ENCODE data around the gene CDC5L. TPM values are rescaled to one million over a fixed set of nuclear protein-coding genes. Genes with fewer than 3 reads are reported as not detected.

The CDC5L gene
- total RNA-seq, 1 experiment from 2014 or later: 23.8 TPM

DNA sequence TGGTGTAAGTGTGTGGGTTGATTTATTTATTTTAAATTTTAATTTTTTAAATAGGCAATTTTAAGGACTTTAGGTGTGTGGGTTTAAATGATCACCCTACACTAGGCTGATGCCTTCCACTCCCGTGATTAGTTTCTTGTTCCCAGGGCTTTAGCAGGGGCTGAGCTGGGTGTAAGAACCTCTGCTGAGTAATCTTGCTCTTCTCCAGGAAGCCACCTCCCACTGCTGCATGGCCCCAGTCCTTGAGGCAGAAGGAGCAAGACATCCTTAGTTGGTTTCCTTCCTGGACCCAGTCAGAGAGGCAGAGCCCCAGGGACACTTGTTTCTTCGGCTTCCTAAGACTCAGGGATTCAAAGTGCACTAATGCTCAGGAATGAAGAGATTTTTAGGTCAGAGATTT is 19.8 kb upstream of the CDC5L start:
- no peak for DNase-seq
- H3K36me3 Mint-ChIP-seq (ENCODE audit: insufficient read depth, unreplicated experiment): no peaks in the 10 kb centered on the region
- Histone ChIP-seq H3K27me3 (replicated peaks; ENCODE audit: control insufficient read depth, insufficient read depth, low read length) (no peaks in the 10 kb centered on the region), H3K4me3 (ENCODE audit: low read depth, low read length) (no peak overlapping the region), H3K9me3 (no peaks in the 10 kb centered on the region), H3K4me1 (no peaks in the 10 kb centered on the region), H3K36me3 (ENCODE audit: control insufficient read depth, insufficient read depth, low read length) (no peaks in the 10 kb centered on the region)
- H3K27ac Mint-ChIP-seq (ENCODE audit: unreplicated experiment): no peak overlapping the region
- no peak overlapping the region for H3K4me3 Mint-ChIP-seq (ENCODE audit: unreplicated experiment)
- TF ChIP-seq, protein P1, sequence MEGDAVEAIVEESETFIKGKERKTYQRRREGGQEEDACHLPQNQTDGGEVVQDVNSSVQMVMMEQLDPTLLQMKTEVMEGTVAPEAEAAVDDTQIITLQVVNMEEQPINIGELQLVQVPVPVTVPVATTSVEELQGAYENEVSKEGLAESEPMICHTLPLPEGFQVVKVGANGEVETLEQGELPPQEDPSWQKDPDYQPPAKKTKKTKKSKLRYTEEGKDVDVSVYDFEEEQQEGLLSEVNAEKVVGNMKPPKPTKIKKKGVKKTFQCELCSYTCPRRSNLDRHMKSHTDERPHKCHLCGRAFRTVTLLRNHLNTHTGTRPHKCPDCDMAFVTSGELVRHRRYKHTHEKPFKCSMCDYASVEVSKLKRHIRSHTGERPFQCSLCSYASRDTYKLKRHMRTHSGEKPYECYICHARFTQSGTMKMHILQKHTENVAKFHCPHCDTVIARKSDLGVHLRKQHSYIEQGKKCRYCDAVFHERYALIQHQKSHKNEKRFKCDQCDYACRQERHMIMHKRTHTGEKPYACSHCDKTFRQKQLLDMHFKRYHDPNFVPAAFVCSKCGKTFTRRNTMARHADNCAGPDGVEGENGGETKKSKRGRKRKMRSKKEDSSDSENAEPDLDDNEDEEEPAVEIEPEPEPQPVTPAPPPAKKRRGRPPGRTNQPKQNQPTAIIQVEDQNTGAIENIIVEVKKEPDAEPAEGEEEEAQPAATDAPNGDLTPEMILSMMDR (IDR thresholded peaks at IDR 0.05; ENCODE audit: insufficient read depth in 1 of 2, low read depth in 1 of 2, low read length in 1 of 2, severe bottlenecking in 1 of 2, unreplicated experiment in 1 of 2): no peak
- H3K9me3 Mint-ChIP-seq (ENCODE audit: unreplicated experiment): no peaks in the 10 kb centered on the region
- H3K27me3 Mint-ChIP-seq (ENCODE audit: insufficient read depth, unreplicated experiment): peaks cover 14% of the 10 kb centered on the region
- intact Hi-C loops (cut with micrococcal nuclease; ENCODE audit: unreplicated experiment): no loop called here
- POLR2A ChIA-PET: no interaction called here
- CTCF ChIA-PET: no interaction called here
- no TSS peak for BruUV-seq (replicated peaks)
- no peaks in the 10 kb centered on the region for H3K4me1 Mint-ChIP-seq (ENCODE audit: low read depth, unreplicated experiment)

GRCh38 chr6:44373051-44373450 is 14.5 kb upstream of the CDC5L start:
- no peaks in the 10 kb centered on the region for H3K36me3 Mint-ChIP-seq (ENCODE audit: insufficient read depth, unreplicated experiment)
- no peaks in the 10 kb centered on the region for H3K4me1 ChIP-seq
- no peak overlapping the region for H3K4me3 Mint-ChIP-seq (ENCODE audit: unreplicated experiment)
- H3K4me3 ChIP-seq (ENCODE audit: low read depth, low read length): no peak overlapping the region
- H3K9me3 Mint-ChIP-seq (ENCODE audit: unreplicated experiment): no peaks in the 10 kb centered on the region
- TF ChIP-seq, protein P1 (IDR thresholded peaks at IDR 0.05; ENCODE audit: insufficient read depth in 1 of 2, low read depth in 1 of 2, low read length in 1 of 2, severe bottlenecking in 1 of 2, unreplicated experiment in 1 of 2): no peak
- no TSS peak for BruUV-seq (replicated peaks)
- no peak overlapping the region for H3K27ac Mint-ChIP-seq (ENCODE audit: unreplicated experiment)
- ChIA-PET POLR2A (no interaction called here), CTCF (no interaction called here)
- intact Hi-C loops (cut with micrococcal nuclease; ENCODE audit: unreplicated experiment): no loop called here
- DNase-seq: no peak
- no peaks in the 10 kb centered on the region for H3K27me3 ChIP-seq (replicated peaks; ENCODE audit: control insufficient read depth, insufficient read depth, low read length)
- no peaks in the 10 kb centered on the region for H3K4me1 Mint-ChIP-seq (ENCODE audit: low read depth, unreplicated experiment)
- H3K36me3 ChIP-seq (ENCODE audit: control insufficient read depth, insufficient read depth, low read length): no peaks in the 10 kb centered on the region
- no peaks in the 10 kb centered on the region for H3K9me3 ChIP-seq
- peaks cover 7% of the 10 kb centered on the region for H3K27me3 Mint-ChIP-seq (ENCODE audit: insufficient read depth, unreplicated experiment)

- H3K4me1 ChIP-seq: no peaks in the 10 kb centered on the region
- CTCF ChIA-PET: no interaction called here
- no peaks in the 10 kb centered on the region for H3K27me3 ChIP-seq (replicated peaks; ENCODE audit: control insufficient read depth, insufficient read depth, low read length)
- no peak overlapping the region for H3K27ac Mint-ChIP-seq (ENCODE audit: unreplicated experiment)
- no peaks in the 10 kb centered on the region for H3K36me3 Mint-ChIP-seq (ENCODE audit: insufficient read depth, unreplicated experiment)
- TF ChIP-seq, protein P1 (IDR thresholded peaks at IDR 0.05; ENCODE audit: insufficient read depth in 1 of 2, low read depth in 1 of 2, low read length in 1 of 2, severe bottlenecking in 1 of 2, unreplicated experiment in 1 of 2): no peak
- no peaks in the 10 kb centered on the region for H3K9me3 Mint-ChIP-seq (ENCODE audit: unreplicated experiment)
- POLR2A ChIA-PET: no interaction called here
- H3K4me3 Mint-ChIP-seq (ENCODE audit: unreplicated experiment): no peak overlapping the region
- H3K9me3 ChIP-seq: no peaks in the 10 kb centered on the region
- H3K36me3 ChIP-seq (ENCODE audit: control insufficient read depth, insufficient read depth, low read length): no peaks in the 10 kb centered on the region
- peaks cover 4% of the 10 kb centered on the region for H3K27me3 Mint-ChIP-seq (ENCODE audit: insufficient read depth, unreplicated experiment)
- DNase-seq: no peak
- BruUV-seq (replicated peaks): no TSS peak
- H3K4me3 ChIP-seq (ENCODE audit: low read depth, low read length): no peak overlapping the region
- no peaks in the 10 kb centered on the region for H3K4me1 Mint-ChIP-seq (ENCODE audit: low read depth, unreplicated experiment)
- intact Hi-C loops (cut with micrococcal nuclease; ENCODE audit: unreplicated experiment): no loop called here
Measured at GRCh38 chr6:44373787-44374186, 13.7 kb upstream of the CDC5L start.
